GM12892 (cell line): ENCODE data around the gene FBXL15.

Source experiments
- DNase-seq: peaks from one replicate; pipeline ENCODE4 v3.0.0; 2011; ENCODE audit not compliant: insufficient read length
- FAIRE-seq: peaks from 2 replicates; lab custom pipeline; 2011; peaks lifted over from hg19 to GRCh38; lab: Jason Lieb, UNC
- POLR2A ChIP-seq: IDR thresholded peaks from 2 replicates; pipeline ENCODE4 v1.6.1; 2011; ENCODE audit warnings: low read depth, low read length, control low read depth
- POLR2AphosphoS5 ChIP-seq: IDR thresholded peaks from 2 replicates; pipeline ENCODE4 v1.6.1; 2011; ENCODE audit warnings: low read depth, low read length, control low read depth
- TAF1 ChIP-seq: IDR thresholded peaks from 2 replicates; pipeline ENCODE4 v1.6.1; 2011; ENCODE audit warnings: low read depth, mild to moderate bottlenecking, control low read depth, low read length, borderline replicate concordance

FBXL15 gene

DNA sequence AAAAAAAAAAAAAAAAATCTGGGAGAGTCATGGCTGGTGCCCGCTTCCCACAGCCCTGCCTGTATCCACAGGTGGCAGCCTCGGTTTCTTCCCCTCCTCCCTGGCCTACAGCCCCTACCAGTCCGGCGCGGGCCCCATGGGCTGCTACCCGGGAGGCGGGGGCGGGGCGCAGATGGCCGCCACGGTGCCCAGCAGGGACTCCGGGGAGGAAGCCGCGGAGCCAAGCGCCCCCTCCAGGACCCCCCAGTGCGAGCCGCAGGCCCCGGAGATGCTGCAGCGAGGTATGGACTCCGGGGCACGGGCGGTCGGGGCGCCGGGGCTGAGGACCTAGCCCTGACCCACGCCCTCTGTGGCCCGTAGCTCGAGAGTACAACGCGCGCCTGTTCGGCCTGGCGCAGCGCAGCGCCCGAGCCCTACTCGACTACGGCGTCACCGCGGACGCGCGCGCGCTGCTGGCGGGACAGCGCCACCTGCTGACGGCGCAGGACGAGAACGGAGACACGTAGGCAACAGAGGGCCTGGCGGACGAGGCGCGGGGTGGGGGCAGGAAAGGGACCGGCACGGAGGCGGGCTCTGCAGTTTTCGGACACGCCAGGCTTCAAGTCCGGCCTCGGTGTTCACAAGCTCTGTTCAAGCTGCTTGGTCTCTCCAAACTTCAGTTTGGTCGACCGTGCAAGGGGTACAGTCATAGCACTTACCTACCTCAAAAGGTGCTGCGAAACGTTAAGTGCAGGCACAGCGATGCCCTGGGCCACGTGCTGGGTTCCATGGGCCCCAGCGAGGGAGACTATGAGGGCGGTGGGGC is 21.2 kb upstream of the FBXL15 start:
- TF ChIP-seq TAF1 (0 out of 2 replicates have a peak, but pooled peaks have one; percentile 15), POLR2AphosphoS5 (peak; percentile 75), POLR2A (peak; percentile 78)
- DNase-seq (peak; percentile 92), FAIRE-seq (peak; percentile 100)

DNA sequence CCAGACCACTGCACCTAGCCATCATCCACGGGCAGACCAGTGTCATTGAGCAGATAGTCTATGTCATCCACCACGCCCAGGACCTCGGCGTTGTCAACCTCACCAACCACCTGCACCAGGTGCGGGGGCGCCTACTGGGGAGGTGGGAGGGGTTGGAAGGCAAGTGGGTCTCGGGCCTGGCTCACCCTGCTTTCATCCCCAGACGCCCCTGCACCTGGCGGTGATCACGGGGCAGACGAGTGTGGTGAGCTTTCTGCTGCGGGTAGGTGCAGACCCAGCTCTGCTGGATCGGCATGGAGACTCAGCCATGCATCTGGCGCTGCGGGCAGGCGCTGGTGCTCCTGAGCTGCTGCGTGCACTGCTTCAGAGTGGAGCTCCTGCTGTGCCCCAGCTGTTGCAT is 20.6 kb upstream of the FBXL15 start:
- TF ChIP-seq POLR2AphosphoS5, result no peak; the same call in 1 of the 2 replicates
- TF ChIP-seq POLR2A, result no peak
- no peak for TF ChIP-seq TAF1
- DNase-seq (no peak), FAIRE-seq (no peak)

DNA sequence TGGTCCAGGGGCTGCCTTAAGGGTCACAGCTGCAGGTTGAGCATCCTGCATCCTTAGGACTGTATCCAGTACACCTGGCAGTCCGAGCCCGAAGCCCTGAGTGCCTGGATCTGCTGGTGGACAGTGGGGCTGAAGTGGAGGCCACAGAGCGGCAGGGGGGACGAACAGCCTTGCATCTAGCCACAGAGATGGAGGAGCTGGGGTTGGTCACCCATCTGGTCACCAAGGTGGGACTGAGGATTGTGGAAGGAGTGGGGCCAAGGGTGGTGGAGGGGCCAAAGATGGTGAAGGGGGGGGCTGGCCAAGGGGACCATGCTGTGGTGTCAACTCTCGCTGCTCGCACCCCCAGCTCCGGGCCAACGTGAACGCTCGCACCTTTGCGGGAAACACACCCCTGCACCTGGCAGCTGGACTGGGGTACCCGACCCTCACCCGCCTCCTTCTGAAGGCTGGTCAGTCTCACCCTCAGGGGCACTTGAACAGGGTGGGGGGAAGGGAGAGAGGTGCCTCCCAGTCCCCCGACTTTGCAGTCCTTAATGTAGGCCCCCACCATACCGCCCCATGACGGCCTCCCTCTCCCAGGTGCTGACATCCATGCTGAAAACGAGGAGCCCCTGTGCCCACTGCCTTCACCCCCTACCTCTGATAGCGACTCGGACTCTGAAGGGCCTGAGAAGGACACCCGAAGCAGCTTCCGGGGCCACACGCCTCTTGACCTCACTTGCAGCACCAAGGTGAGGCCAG is 19.9 kb upstream of the FBXL15 start:
- FAIRE-seq (no peak), DNase-seq (no peak)
- TF ChIP-seq POLR2A, result no peak
- no peak; the same call in none of the 2 replicates for TF ChIP-seq POLR2AphosphoS5
- no peak for TF ChIP-seq TAF1

DNA sequence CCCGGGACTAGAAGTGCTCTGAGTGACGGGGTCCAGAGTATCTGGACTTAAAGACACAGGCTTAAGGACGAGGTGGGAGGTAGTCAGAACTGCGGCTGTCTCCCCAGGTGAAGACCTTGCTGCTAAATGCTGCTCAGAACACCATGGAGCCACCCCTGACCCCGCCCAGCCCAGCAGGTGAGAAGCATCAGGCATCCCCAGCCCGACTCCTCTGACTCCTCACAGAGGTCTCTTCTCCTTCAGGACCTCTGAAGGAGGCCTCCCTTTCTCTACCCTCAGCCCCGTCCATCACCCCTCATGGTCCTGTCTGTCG is 19.3 kb upstream of the FBXL15 start:
- FAIRE-seq (no peak), DNase-seq (no peak)
- no peak for TF ChIP-seq POLR2A
- TF ChIP-seq POLR2AphosphoS5, result no peak
- TF ChIP-seq TAF1, result no peak

DNA sequence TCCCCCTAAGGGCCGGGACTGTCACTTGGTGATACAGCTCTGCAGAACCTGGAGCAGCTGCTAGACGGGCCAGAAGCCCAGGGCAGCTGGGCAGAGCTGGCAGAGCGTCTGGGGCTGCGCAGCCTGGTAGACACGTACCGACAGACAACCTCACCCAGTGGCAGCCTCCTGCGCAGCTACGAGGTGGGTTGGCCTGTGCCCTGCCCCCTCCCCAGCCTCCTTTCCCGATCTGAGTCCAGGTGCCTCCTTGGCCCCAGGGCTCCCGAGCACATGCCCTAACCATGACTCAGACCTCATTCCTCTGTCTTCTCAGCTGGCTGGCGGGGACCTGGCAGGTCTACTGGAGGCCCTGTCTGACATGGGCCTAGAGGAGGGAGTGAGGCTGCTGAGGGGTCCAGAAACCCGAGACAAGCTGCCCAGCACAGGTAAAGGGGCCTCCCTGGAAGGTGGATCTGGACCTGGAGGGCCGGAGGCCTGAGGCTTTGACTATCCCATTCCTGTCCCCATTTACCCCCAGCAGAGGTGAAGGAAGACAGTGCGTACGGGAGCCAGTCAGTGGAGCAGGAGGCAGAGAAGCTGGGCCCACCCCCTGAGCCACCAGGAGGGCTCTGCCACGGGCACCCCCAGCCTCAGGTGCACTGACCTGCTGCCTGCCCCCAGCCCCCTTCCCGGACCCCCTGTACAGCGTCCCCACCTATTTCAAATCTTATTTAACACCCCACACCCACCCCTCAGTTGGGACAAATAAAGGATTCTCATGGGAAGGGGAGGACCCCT is 18.7 kb upstream of the FBXL15 start:
- no peak for DNase-seq
- FAIRE-seq, result no peak
- peak; percentile 26; the same call in 1 of the 2 replicates for TF ChIP-seq POLR2A
- no peak for TF ChIP-seq POLR2AphosphoS5

DNA sequence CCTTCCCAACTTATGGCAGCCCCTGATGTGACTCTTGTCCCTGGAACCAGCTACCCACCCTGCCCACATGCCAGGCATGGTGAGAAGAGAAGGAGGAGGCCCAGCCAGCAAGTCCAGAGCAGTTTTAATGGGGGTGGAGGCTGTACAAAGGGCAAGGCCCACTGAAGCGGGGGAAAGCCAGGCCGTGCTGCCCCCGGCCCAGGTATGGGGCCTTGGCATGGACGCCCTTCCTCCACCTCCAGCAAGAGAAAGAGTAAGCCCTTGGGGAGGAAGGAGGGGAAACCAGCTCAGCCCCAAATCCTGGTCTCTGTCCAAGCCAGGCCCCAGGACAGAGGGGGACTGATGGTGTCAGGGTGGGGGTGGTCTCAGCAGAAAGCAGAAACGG is 18.1 kb upstream of the FBXL15 start:
- FAIRE-seq (no peak), DNase-seq (no peak)
- TF ChIP-seq POLR2A (no peak), TAF1 (no peak), POLR2AphosphoS5 (0 out of 2 replicates have a peak, but pooled peaks have one; percentile 3)

DNA sequence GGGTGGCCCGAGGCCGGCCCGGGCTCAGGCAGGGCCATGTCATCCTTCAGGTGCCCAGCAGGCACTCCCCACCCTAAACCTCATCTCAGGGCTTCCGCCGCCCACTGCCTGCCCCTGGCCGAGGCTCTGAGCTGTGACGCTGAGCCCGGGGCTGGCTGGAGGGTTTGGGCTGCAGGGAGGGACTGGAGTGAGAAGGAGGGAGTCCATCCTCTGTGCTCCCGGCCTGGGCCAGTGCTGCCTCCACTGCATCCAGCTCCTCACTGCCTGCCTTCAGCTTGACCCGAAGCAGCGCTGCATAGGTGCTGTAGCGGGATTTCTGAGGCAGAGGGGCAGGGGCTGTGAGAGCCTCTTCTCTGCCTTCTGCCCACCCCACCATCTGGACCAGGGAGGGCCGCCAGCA is 17.5 kb upstream of the FBXL15 start:
- DNase-seq, result no peak
- no peak for FAIRE-seq

DNA sequence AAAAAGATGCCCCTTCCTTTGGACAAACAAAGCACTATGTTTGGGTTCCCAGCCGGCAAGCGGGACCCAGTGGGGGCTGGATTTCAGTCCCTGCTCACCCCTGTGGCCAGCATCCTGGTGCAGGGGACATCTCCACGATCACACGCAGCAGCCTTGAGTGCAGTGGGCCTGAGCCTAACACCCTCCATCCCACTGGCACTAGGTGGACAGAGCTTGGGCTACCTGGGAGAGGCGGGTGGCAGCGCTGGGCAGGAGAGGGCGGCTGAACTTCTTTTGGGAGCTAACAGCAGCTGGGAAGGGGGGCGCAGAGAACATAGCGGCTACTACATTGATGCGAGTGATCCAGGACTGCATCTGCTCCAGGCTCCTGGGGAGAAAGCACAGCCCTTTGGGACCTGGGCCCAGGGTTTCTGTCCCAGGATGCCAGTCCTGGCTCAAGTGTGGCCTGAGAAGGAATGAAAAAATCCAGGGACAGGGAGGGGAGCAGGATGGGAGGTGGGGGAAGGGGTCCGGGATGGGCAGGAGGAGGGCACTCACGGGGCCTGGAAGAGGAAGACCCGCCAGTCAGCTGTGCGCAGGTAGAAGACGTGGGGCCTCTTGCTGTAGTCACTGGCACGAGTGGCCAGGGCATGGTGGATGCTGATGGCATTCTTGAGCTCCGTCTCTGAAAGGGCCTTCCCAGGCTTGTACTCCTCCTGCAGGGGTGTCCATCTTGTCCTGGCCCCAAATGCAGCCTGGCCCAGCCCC is 16.1 kb upstream of the FBXL15 start:
- FAIRE-seq (peak; percentile 21), DNase-seq (no peak)
- TF ChIP-seq POLR2A, result peak; percentile 38; the same call in 1 of the 2 replicates
- peak; percentile 85; the same call in 1 of the 2 replicates for TF ChIP-seq POLR2AphosphoS5
- TF ChIP-seq TAF1, result no peak

More for the DNA sequence above, 17.5 kb upstream of the FBXL15 start:
- TF ChIP-seq POLR2AphosphoS5 (no peak), POLR2A (peak; percentile 23; the same call in 1 of the 2 replicates)

DNA sequence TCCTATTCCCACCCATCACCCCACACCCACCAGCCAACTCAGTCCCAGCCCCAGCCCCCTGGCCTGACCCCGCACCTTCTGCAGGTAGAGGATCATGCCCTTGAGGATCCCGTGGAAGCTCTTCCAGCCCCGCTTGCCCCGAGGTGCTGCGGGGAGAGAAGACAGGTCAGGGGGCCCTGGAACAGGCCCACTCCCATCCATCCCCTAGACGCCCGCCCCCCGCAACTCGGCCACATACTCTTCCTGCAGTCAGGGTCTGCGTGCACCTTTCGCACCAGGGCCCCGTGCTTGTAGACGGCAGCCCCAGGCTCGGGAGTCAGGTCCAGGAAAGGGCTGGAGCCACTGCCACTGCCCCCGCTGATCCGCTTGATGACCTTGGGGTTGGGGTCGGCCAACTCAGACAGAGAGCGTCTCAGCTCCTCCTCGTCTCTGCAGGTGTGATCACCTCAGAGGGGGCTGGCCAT is 15.5 kb upstream of the FBXL15 start:
- DNase-seq (no peak), FAIRE-seq (no peak)
- no peak for TF ChIP-seq TAF1
- peak; percentile 16; the same call in 1 of the 2 replicates for TF ChIP-seq POLR2A
- TF ChIP-seq POLR2AphosphoS5, result peak; percentile 67; the same call in 1 of the 2 replicates

DNA sequence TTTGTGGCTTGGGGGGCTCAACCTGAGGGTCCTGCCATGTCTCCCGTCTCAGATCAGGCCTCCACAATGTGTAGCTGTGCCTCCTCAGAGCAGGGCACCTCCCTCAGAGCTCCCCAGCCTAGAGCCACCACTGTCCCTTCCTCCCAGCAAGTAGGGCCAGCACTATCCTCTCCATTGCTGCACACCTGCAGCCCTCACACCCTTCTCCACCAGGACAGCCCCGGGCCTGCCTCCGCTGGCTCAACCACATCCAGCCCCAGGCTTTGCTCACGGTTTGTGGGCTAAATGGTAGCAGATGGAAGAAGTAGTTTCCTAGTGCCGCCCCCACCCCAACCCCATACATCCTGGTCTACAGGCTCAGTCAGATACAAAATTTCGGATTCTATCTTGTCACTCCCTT is 15.0 kb upstream of the FBXL15 start:
- peak; percentile 68; the same call in 1 of the 2 replicates for TF ChIP-seq POLR2A
- TF ChIP-seq TAF1, result no peak
- peak; percentile 76; the same call in 1 of the 2 replicates for TF ChIP-seq POLR2AphosphoS5
- no peak for FAIRE-seq
- no peak for DNase-seq
